Upper lobe of right lung (tissue), 1 donor: ENCODE results near the gene CDC42EP4. TPM values are rescaled to one million over a fixed set of nuclear protein-coding genes. Genes with fewer than 3 reads are reported as not detected.

Experiments
- ATAC-seq: fragments of 200-7000 bp; cut with Tn5 transposase; one replicate; pipeline ENCODE4 v1.9.1; 2020; ENCODE audit warnings: mild to moderate bottlenecking, moderate library complexity
- DNase-seq: peaks from one replicate; pipeline ENCODE4 v3.0.0-alpha.2; 2020
- H3K27ac ChIP-seq: fragments of 200-600 bp; one replicate; pipeline ENCODE4 v1.8.0; 2022
- H3K27me3 ChIP-seq: fragments of 200-600 bp; one replicate; pipeline ENCODE4 v1.8.0; 2022; ENCODE audit warnings: mild to moderate bottlenecking
- H3K36me3 ChIP-seq: fragments of 200-600 bp; one replicate; pipeline ENCODE4 v1.8.0; 2022
- H3K4me1 ChIP-seq: fragments of 200-600 bp; one replicate; pipeline ENCODE4 v1.8.0; 2022
- H3K4me3 ChIP-seq: fragments of 200-600 bp; one replicate; pipeline ENCODE4 v1.8.0; 2022; ENCODE audit warnings: mild to moderate bottlenecking
- H3K9me3 ChIP-seq: fragments of 200-600 bp; one replicate; pipeline ENCODE4 v1.8.0; 2022
- CTCF ChIP-seq: fragments of 200-600 bp; IDR thresholded peaks from one replicate; pipeline ENCODE4 v1.8.0; 2022; ENCODE audit warnings: antibody characterized with exemption
- intact Hi-C: fragments of 100-400 bp; cut with DNase I; formaldehyde crosslinking; loops from one replicate; pipeline ENCODE4 v1.11.0; 2022
- total RNA-seq: library from RNA; stranded (reverse); fragmentation: NEBNext Ultra II Directional; extraction: Animal tissue kit (Norgen Biotek cat#: 25700); gene quantifications from one replicate; pipeline ENCODE4 v1.2.1, GENCODE V29; 2021
- donor health status: DM: no; HTN: yes; CAD: no; lungs with severe emphysema.

The CDC42EP4 gene
- total RNA-seq, 1 donor from 2014 or later: 59.0 TPM

GRCh38 chr17:73351764-73352163, 40.0 kb upstream of the CDC42EP4 start:
- Histone ChIP-seq H3K27ac (no peak overlapping the region), H3K4me1 (no peaks in the 10 kb centered on the region), H3K27me3 (no peaks in the 10 kb centered on the region), H3K4me3 (no peak overlapping the region), H3K9me3 (no peaks in the 10 kb centered on the region), H3K36me3 (no peaks in the 10 kb centered on the region)
- intact Hi-C loops: no loop called here
- ATAC-seq: no peak
- DNase-seq: no peak
- no peak for TF ChIP-seq CTCF

DNA sequence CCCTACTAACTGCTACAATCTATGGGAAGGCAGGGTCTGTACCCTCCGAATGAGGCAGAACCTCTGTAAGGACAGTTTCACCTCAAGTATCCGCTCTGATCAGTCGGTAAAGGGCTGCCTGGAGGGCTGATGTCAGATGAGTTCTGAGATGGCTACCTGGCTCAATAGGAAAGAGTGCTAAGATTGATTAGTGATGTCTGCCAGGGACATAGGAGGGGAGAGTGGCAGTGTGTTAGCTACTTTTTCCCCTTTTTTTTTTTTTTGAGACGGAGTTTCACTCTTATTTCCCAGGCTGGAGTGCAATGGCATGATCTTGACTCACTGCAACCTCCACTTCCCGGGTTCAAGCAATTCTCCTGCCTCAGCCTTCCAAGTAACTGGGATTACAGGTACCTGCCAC, 39.1 kb upstream of the CDC42EP4 start:
- Histone ChIP-seq H3K4me3 (no peak overlapping the region), H3K27me3 (no peaks in the 10 kb centered on the region), H3K36me3 (no peaks in the 10 kb centered on the region), H3K4me1 (no peaks in the 10 kb centered on the region), H3K9me3 (no peaks in the 10 kb centered on the region), H3K27ac (no peak overlapping the region)
- intact Hi-C loops: no loop called here
- DNase-seq (no peak), ATAC-seq (no peak)
- no peak for TF ChIP-seq CTCF

- intact Hi-C loops: no loop called here
These were observed 37.8 kb upstream of the CDC42EP4 start for GRCh38 chr17:73349647-73350046.

DNA sequence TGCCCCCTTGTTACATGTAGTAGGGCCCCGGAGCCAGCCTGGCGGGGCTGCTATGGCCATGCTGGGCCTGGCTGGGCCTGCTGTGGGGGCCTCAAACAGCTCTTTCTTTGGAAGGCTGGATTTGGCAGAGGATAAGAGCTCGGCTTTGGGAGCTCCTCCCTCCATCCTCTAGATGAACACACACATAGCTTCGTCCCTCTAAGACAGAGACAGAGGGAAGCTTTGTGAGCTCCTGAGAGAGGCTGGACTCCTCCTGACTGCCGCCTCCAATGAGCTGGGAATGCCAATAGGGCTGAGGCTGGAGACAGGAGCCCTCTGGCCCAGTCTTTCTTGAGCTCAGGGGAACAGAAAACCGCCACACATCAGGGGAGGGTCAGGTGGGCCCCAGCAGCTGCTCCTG, 37.3 kb upstream of the CDC42EP4 start:
- DNase-seq (no peak), ATAC-seq (no peak)
- no peak overlapping the region for H3K27ac ChIP-seq
- no peak overlapping the region for H3K4me3 ChIP-seq
- no peaks in the 10 kb centered on the region for H3K4me1 ChIP-seq
- no peaks in the 10 kb centered on the region for H3K27me3 ChIP-seq
- no peaks in the 10 kb centered on the region for H3K36me3 ChIP-seq
- no peaks in the 10 kb centered on the region for H3K9me3 ChIP-seq
- intact Hi-C loops: no loop called here
- TF ChIP-seq CTCF: no peak

More at GRCh38 chr17:73349647-73350046, 37.8 kb upstream of the CDC42EP4 start:
- H3K9me3 ChIP-seq: no peaks in the 10 kb centered on the region
- no peak for TF ChIP-seq CTCF
- H3K27ac ChIP-seq: no peak overlapping the region
- no peak overlapping the region for H3K4me3 ChIP-seq
- H3K36me3 ChIP-seq: no peaks in the 10 kb centered on the region
- no peaks in the 10 kb centered on the region for H3K27me3 ChIP-seq
- no peaks in the 10 kb centered on the region for H3K4me1 ChIP-seq
- no peak for ATAC-seq
- DNase-seq: no peak

DNA sequence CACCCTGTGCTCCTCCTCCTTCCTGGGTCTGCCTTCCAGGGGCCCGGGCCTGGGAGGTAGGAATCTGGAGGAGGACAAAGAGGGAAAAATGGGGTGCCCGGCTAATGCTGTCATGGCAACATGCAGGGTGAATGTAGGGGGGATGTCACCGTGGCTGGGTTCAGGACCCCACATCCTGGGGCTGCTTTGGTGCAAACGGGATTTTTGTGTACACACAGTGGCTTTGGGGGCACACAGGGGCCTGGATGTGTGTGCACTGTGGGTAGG, 37.0 kb upstream of the CDC42EP4 start:
- no peak for TF ChIP-seq CTCF
- no peak for ATAC-seq
- DNase-seq: no peak
- intact Hi-C loops: no loop called here
- Histone ChIP-seq H3K27ac (no peak overlapping the region), H3K9me3 (no peaks in the 10 kb centered on the region), H3K36me3 (no peaks in the 10 kb centered on the region), H3K27me3 (no peaks in the 10 kb centered on the region), H3K4me1 (no peaks in the 10 kb centered on the region), H3K4me3 (no peak overlapping the region)

GRCh38 chr17:73348018-73348828, 36.4 kb upstream of the CDC42EP4 start:
- ATAC-seq (no peak), DNase-seq (no peak)
- no peak overlapping the region for H3K4me3 ChIP-seq
- no peaks in the 10 kb centered on the region for H3K36me3 ChIP-seq
- H3K27ac ChIP-seq: no peak overlapping the region
- no peaks in the 10 kb centered on the region for H3K4me1 ChIP-seq
- no peaks in the 10 kb centered on the region for H3K27me3 ChIP-seq
- TF ChIP-seq CTCF: no peak
- H3K9me3 ChIP-seq: no peaks in the 10 kb centered on the region
- intact Hi-C loops: no loop called here
